Mucosa of descending colon (tissue), 3 donors: Measurements from ENCODE around the gene MTG1. TPM values are rescaled to one million over a fixed set of nuclear protein-coding genes. Genes with fewer than 3 reads are reported as not detected.

Experiments
- ATAC-seq: fragments of 200-7000 bp; cut with Tn5 transposase; one replicate; pipeline ENCODE4 v1.9.1; 2020; ENCODE audit warnings: mild to moderate bottlenecking, moderate library complexity
- DNase-seq, 3 donors: peaks; one replicate each; pipeline ENCODE4 v3.0.0-alpha.2; 2020
- H3K36me3 ChIP-seq: fragments of 200-600 bp; one replicate; pipeline ENCODE4 v1.8.0; 2021; ENCODE audit warnings: low read depth, mild to moderate bottlenecking
- H3K4me1 ChIP-seq: fragments of 200-600 bp; one replicate; pipeline ENCODE4 v1.8.0; 2021; ENCODE audit warnings: low read depth, mild to moderate bottlenecking
- H3K4me3 ChIP-seq: fragments of 200-600 bp; one replicate; pipeline ENCODE4 v1.8.0; 2021; ENCODE audit warnings: mild to moderate bottlenecking
- H3K9me3 ChIP-seq: fragments of 200-600 bp; one replicate; pipeline ENCODE4 v1.8.0; 2021; ENCODE audit warnings: mild to moderate bottlenecking
- intact Hi-C, 2 donors: fragments of 100-400 bp; cut with DNase I in 1 of 2; cut with micrococcal nuclease in 1 of 2; formaldehyde crosslinking; loops; one replicate each; pipeline versions ENCODE4 v1.11.0 to v1.11.1; 2022; cut with DNase I, micrococcal nuclease
- total RNA-seq, 3 donors: library from RNA; stranded (reverse); fragmentation: NEBNext Ultra II Directional in 2 of 3; extraction: Animal tissue kit (Norgen Biotek cat#: 25700) in 2 of 3; gene quantifications; one replicate each; pipeline versions ENCODE4 v1.2.1 to v1.2.4, GENCODE V29; 2021 to 2023
- TF ChIP-seq, protein P1 (sequence below): fragments of 200-600 bp; IDR thresholded peaks from one replicate; pipeline ENCODE4 v1.8.0; 2022; ENCODE audit warnings: antibody characterized with exemption, mild to moderate bottlenecking
- donor health status: DM: no; HTN: no; CAD: no; lungs with moderate emphysema.
- donor health status: DM: no; HTN: no; CAD: no.
- donor health status: DM: no; HTN: yes; CAD: no.

Gene MTG1
- total RNA-seq, 3 donors from 2014 or later = 43.6 to 52.7 (median 45.6) TPM

DNA sequence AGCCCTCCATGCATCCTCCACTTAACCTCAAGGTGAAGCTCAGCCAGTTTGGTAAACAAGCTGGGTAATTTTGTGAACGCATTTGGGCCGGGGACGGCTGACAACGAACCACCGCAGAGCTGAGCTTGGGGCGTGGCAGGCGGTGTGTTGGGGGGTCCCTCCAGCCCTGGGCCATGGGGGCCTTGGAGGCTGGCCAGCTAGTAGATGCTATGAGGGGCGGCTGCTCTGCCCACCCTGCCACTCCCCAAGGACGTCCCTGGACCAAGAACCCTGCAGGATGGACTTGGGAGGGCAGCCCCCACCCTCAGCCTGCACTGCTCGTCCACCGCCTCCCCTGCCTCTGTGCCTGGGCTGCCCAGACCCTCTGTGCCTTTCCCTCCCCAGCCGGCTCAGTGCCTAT is 47.8 kb downstream of the MTG1 start:
- Histone ChIP-seq H3K4me3 (no peak overlapping the region), H3K4me1 (no peaks in the 10 kb centered on the region), H3K9me3 (peaks cover 6% of the 10 kb centered on the region), H3K36me3 (no peaks in the 10 kb centered on the region)
- ATAC-seq (no peak), DNase-seq (peak in 1 of 3 donors; percentile 18)
- TF ChIP-seq, protein P1, sequence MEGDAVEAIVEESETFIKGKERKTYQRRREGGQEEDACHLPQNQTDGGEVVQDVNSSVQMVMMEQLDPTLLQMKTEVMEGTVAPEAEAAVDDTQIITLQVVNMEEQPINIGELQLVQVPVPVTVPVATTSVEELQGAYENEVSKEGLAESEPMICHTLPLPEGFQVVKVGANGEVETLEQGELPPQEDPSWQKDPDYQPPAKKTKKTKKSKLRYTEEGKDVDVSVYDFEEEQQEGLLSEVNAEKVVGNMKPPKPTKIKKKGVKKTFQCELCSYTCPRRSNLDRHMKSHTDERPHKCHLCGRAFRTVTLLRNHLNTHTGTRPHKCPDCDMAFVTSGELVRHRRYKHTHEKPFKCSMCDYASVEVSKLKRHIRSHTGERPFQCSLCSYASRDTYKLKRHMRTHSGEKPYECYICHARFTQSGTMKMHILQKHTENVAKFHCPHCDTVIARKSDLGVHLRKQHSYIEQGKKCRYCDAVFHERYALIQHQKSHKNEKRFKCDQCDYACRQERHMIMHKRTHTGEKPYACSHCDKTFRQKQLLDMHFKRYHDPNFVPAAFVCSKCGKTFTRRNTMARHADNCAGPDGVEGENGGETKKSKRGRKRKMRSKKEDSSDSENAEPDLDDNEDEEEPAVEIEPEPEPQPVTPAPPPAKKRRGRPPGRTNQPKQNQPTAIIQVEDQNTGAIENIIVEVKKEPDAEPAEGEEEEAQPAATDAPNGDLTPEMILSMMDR = no peak
- intact Hi-C loops = no loop called here

DNA sequence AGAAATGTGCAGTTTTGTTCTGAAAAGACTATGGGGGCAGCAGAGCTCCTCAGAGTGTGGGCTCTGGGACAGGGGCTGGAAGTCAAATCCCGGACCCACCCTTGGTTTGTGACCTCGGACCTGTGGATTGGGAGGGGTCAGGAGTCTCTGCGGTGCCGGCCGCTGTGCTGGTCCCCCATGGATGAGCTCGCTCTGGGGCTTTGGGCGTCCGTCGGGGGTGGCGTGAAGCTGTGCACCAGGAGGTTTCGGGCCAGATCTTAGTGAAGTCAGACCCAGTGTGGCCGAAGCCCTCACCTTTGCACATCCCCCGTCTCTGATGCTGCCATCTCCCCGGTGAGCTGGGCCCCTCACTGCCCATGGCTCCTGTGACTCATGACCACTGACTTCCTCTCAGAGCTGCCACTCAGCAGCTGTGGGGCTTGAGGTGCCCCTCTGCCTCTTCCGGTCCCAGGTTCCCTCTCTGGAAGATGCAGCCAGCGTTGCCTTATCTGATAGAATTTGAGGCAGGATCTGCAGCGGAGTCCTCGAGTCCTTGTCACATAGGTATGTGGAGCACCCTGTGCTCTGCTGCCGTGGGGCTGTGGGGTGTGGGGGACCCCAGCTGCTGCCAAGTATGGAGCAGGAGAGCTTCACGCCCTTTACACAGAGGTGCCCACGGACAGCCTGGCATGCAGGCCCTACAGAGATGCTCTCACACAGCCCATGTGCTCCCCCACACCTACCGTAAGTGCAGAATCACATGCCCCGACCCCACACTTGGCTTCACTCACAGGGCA is 48.4 kb downstream of the MTG1 start:
- TF ChIP-seq, protein P1 = no peak
- Histone ChIP-seq H3K4me3 (no peak overlapping the region), H3K36me3 (no peaks in the 10 kb centered on the region), H3K9me3 (peaks cover 12% of the 10 kb centered on the region), H3K4me1 (no peaks in the 10 kb centered on the region)
- intact Hi-C loops = no loop called here
- no peak for ATAC-seq
- no peak for DNase-seq

DNA sequence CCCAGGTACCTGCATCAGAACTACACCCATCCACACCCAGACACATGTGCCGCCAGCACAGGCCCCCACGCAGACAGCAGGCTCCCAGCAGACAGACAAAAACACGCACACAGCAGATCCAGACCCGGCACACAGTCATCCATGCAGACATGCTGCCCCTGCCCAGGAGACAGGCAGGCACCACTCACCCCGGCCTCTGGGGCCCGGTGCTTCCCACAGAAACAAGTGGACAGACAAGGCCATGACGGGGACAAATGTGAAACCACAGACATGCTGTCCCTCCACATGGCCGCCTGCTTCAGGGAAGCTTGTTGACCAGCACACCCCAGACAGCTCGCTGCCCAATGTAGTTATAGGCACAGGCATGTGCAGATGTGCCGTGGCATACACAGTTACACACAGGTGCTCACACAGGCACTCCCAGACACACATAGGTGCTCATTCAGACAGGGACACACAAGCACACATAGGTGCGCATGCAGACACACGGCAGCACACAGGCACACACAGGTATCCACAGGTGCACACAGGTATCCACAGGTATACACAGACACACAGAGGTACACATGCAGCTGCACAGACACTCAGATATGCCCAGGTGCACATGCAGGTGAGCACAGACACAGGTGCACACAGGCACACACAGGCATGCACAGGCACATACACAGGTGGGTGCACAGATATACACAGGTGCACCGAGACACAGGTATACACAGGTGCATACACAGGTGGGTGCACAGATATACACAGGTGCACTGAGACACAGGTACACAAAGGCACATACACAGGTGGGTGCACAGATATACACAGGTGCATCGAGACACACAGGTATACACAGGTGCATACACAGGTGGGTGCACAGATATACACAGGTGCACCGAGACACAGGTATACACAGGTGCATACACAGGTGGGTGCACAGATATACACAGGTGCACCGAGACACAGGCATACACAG is 49.3 kb downstream of the MTG1 start:
- no peak overlapping the region for H3K4me3 ChIP-seq
- H3K4me1 ChIP-seq = no peaks in the 10 kb centered on the region
- intact Hi-C loops = no loop called here
- TF ChIP-seq, protein P1 = no peak
- ATAC-seq (no peak), DNase-seq (no peak)
- H3K36me3 ChIP-seq = no peaks in the 10 kb centered on the region
- H3K9me3 ChIP-seq = peaks cover 21% of the 10 kb centered on the region

DNA sequence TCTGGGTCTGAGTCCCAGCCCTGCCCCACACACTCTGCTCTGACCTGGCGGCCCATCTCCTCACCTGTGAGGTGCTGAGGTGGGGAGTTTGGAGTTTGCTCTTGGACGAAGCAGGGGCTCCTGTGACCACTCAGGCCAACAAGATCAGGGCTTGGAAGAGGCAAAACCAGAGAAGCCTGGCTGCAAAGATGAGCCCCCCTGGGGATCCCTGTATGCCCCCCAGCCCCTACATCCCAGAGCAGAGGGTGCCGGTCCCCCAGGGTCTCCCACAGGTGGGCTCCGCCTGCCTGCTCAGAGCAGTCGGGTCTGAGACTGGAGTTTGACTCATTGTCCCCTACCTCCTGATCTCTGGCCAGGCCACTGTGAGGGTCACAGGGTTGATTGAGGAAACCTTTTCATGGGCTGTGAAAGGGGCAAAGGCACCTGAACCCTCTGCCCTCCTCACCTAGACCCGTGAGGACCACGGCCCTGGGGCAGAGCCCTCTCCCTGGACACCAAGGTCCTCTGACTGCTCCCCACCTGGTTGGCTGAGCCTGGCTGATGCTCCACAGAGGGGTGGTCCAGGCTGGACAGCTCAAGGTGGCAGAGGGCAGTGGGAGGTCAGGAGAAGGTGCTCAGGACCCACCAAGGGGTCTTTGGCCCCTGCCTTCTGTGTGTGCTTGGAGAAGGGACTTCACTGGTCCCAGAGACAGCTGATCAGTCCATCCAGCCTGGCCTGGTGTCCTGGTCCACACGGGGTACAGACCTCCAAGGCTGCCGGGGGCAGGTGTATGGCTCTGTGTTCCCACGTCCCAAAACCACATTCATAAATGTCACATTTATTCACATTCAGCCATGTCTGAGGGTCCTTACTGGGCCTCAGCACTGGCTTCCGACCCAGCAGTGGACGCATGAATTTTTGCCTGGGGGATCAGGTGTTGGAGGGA is 50.6 kb downstream of the MTG1 start:
- TF ChIP-seq, protein P1 = no peak
- Histone ChIP-seq H3K9me3 (peaks cover 32% of the 10 kb centered on the region), H3K36me3 (no peaks in the 10 kb centered on the region), H3K4me3 (no peak overlapping the region), H3K4me1 (no peaks in the 10 kb centered on the region)
- ATAC-seq (no peak), DNase-seq (no peak)
- intact Hi-C loops = no loop called here

DNA sequence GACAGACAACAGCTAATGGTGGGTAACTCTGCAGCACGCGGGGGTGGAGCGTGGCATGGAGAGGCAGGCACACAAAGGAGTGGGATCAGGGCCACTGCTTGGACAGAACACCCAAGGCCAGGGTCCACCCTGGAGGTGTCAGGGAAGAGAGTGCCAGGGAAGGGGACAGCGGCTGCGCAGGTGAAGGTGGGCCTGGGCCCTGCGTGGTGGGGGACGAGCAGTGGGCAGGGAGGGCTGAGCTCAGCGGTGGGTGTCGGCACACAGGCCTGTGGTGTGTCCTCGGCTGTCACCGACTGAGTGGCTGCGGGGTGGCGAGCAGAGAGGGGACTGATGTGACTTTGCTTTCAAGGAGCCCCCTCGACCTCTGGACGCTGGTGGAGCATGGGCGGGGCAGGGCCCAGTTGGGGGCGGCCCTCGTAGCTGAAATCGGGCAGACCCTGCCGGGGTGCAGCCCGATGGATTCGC is 51.3 kb downstream of the MTG1 start:
- H3K36me3 ChIP-seq = no peaks in the 10 kb centered on the region
- intact Hi-C loops = no loop called here
- ATAC-seq (no peak), DNase-seq (no peak)
- H3K9me3 ChIP-seq = peaks cover 32% of the 10 kb centered on the region
- TF ChIP-seq, protein P1 = no peak
- no peak overlapping the region for H3K4me3 ChIP-seq
- no peaks in the 10 kb centered on the region for H3K4me1 ChIP-seq
